Tongue (tissue), 2 donors: ENCODE results near the gene NPAS3. TPM values are rescaled to one million over a fixed set of nuclear protein-coding genes. Genes with fewer than 3 reads are reported as not detected.
A peak's percentile ranks its signal among the peaks of the same experiment; 100 is the strongest.

Source experiments
- DNase-seq: peaks from one replicate; pipeline ENCODE4 v3.0.0-alpha.2; 2015
- total RNA-seq: library from RNA; depleted of rRNA; stranded (reverse); fragments of >200 nt; gene quantifications from one replicate; pipeline ENCODE4 v1.2.3, GENCODE V29; 2014

NPAS3 gene
- total RNA-seq, 1 donor from 2014 or later = 4.4 TPM

GRCh38 chr14:32940711-32941667 is 2.3 kb downstream of the NPAS3 start:
- DNase-seq = no peak

- no peak for DNase-seq
These were observed 3.0 kb downstream of the NPAS3 start for GRCh38 chr14:32941668-32942065.

DNA sequence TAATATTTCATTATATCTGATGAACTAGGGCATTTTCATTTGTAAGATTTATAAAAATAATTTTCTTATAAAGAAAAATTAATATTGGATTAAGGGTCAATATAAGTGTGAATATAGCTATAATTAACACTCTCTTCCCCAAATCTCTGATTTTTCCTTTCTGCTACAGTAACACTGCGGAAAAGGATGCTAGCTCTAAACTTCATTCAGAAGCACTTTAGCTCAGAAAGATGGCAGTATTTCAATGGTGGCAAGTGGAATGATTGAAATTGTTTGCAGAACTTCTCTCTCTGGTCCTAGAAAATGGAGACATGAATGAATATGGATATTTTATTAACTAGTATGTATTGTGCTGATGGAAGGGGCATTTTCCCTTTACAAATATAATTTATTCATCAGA is 8.4 kb downstream of the NPAS3 start:
- no peak for DNase-seq

DNA sequence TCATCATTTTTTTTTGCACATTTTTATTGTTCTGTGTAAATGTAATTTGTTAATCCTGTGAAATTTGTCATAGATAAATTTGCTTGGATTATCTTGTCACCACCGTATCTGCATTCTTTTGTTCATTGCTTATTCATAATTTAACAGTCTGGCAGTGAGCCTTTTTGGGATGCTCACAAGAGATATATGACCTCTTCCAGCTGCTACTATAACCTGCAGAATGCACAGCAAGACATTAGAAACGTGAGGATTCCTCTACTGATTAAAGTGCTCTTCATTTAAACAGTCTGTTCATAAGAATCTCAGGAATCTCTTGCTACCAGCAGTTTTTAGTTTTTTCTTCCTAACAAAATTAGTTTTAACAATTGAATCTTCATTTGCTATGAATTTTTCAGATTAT is 9.1 kb downstream of the NPAS3 start:
- DNase-seq = peak; percentile 40

DNA sequence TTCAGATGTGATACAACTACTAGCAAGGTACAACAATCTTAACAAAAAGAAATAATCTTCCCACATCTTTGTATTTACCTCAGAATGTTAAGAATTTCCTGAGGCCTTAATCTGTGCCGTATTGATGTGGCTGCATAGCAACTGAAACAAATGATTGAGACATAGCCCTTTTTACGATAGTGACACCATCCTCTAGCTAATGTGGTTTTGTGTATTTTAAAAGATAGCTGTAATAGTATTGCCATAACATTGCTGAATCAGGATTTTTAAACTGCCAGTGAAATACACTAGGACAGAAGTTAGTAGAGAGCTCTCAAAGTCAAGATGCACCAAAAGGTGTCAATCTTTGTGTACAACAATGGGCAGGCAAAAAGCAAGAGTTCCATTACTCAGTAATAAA is 11.9 kb downstream of the NPAS3 start:
- DNase-seq = no peak

GRCh38 chr14:32967421-32967820 is 28.7 kb downstream of the NPAS3 start:
- no peak for DNase-seq

GRCh38 chr14:32968972-32969544 is 30.4 kb downstream of the NPAS3 start:
- DNase-seq = no peak

- no peak for DNase-seq
These were observed 39.2 kb downstream of the NPAS3 start for GRCh38 chr14:32977913-32978312.

- no peak for DNase-seq
These were observed 40.1 kb downstream of the NPAS3 start for GRCh38 chr14:32978691-32979255.

DNA sequence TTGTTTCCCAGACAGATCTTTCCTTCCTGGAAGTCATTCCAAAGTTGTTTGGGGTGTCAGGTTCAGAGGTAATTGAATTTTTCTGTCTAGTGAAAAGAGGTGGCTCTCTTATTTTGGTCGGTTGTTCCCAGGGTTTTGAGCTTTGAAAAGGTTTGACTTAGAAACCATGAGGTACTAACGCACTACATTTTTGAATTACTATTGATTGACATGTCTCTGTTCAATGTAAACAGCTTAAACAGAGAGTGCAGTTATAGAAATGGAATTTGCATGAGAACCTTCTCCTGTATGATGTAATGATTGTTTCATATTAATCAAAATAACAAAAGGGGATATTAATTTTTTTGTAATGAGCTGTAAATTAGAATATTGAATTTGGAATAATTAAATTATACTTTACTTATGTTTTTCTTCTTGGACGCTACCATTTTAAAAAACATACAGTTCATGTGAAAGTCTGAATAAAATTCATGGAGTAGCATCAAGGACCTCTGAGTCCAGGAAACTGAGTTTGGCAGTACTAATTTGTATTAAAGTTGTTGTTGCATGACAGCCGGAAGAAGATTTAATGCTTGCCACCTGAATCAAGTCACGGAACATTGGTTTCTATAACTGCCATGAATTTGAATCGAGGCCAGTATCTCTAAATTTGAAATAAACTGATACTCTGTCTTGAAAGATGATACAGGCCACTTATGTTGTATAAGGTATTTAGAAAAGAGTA is 41.7 kb downstream of the NPAS3 start:
- no peak for DNase-seq

DNA sequence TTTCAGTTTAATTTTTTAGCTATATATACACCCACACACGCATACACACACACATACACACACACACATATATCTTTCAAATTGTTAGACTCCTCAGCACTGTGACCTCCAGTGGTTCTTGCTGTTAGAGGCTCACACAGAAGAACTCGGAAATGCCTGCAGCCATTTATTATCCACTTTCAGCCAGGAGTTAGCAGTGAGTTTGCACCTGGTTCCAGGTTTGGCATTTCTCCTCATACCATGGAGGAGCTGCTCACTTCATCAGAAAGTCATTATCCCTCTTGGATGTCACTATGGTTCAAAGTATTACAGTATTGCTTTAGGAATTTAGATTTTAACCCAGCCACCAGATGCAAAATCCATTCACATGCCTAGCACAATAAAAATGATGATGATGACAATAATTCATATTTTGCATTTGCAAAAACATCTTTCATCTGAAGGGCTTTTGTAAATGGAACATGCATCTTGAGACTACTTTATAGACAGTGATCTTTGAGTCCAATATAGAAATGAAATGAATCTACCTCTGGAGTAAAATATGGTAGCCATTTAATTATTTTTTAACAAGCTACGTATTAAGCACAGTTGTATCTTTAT is 42.3 kb downstream of the NPAS3 start:
- DNase-seq = no peak

DNA sequence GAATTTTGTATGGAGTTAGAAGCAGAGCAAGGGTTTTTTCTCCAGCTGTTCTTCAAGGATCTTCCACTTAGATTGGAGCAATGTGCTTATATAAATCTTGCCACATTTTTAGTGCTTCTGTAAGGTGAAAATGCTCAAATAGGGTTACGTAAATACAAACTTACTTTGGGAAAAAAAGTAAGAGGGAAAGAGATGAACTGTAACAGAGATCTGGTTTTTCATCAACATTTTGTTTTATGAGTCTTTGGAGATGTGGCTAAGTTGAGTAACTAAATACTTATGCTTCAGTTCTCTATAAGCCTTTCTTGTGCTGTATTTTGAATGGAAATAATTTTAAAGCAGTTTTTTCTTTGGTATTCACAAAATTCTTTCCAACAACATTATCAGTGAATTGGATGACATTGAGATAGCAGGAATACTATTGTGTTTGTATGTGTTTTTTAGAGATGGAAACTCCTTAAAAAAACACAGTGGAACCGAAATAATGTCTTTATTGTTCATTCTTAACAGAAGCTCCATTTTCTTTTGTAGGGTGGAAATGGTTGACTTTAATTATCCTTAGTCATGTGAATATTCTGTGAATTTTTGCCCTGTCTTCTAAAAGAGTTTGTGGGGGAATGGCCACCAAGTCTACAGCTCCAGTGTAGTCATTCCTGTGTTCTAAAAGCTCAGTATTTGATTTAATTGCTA is 45.7 kb downstream of the NPAS3 start:
- no peak for DNase-seq

GRCh38 chr14:32985866-32986265 is 47.2 kb downstream of the NPAS3 start:
- DNase-seq = peak; percentile 48

DNA sequence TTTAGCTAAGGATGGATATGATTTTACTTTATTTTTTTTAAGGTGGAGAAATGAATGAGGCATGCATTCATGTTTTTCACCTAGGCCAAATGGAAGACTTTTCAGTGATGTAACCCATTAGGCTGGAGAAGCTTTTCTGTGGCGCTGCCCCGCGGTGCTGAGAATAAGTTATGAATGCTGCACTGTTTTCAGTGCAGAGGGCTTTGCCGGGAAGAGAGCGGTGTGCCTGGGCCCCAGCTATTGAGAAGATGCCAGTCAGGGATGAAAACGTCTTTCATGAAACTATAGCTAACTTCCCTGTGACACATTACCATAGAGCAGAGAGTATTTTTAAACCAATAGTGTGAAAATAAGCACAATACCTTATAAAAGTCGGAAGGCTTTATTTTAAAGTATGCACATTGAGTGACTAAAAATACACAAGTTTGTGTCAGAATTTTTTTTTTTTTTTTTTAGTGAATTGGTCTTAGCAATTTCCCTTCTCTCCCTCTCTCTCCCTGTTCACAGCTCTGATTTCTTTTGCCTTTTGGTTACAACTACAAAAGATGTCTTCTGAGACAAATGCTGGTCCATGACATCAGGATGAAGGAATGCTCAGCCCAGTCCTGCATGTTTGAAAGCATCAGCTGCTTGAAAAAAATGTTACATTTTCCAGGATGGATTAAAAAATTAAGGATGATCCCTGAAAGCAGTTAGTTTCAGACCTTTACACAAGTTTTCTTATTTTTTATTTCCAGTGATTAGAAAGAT is 48.3 kb downstream of the NPAS3 start:
- DNase-seq = peak; percentile 69

GRCh38 chr14:32991691-32992090 is 53.0 kb downstream of the NPAS3 start:
- DNase-seq = no peak

GRCh38 chr14:32993921-32994320 is 55.2 kb downstream of the NPAS3 start:
- no peak for DNase-seq

- DNase-seq = no peak
These were observed 57.7 kb downstream of the NPAS3 start for GRCh38 chr14:32996343-32996742.

DNA sequence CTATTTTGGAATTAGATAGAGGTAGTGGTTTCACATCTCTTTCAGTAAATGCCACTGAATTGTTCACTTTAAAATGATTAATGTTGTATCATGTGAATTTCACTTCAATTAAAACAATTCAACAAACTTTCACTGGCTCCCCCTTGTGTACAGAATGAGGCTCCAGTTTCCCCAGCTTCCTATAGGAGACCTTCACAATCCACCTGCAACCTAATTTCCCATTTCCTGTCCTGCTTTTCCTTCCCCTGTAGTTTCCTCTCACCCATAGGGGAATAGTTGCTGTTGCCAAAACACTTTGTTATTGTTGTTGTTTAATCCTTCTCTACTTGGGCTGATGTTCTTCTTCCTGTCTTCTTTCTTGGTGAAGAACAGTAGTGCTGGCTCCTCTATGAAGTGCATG is 59.8 kb downstream of the NPAS3 start:
- no peak for DNase-seq

- no peak for DNase-seq
These were observed 71.0 kb downstream of the NPAS3 start for GRCh38 chr14:33009673-33010072.

- no peak for DNase-seq
These were observed 71.8 kb downstream of the NPAS3 start for GRCh38 chr14:33010495-33010894.

GRCh38 chr14:33014710-33015109 is 76.0 kb downstream of the NPAS3 start:
- no peak for DNase-seq
